Activated T-helper 1 cell treated with anti-CD3 and anti-CD28 coated beads, Interleukin-2, amount 50 U/mL, for 16 hours (primary cell): Measurements from ENCODE around the gene DYNLT2.
"Not testable (repeated sequence)": the region's sequence is repeated elsewhere in the genome, so short reads cannot be mapped to it uniquely, and the experiment has no call there.

ENCODE experiments used
- DNase-seq, 2 donors: peaks; one replicate each; pipeline ENCODE4 v3.0.0-alpha.2; 2020; ENCODE audit warnings: low read depth in 1 of 2, low spot score in 1 of 2

DYNLT2 gene

DNA sequence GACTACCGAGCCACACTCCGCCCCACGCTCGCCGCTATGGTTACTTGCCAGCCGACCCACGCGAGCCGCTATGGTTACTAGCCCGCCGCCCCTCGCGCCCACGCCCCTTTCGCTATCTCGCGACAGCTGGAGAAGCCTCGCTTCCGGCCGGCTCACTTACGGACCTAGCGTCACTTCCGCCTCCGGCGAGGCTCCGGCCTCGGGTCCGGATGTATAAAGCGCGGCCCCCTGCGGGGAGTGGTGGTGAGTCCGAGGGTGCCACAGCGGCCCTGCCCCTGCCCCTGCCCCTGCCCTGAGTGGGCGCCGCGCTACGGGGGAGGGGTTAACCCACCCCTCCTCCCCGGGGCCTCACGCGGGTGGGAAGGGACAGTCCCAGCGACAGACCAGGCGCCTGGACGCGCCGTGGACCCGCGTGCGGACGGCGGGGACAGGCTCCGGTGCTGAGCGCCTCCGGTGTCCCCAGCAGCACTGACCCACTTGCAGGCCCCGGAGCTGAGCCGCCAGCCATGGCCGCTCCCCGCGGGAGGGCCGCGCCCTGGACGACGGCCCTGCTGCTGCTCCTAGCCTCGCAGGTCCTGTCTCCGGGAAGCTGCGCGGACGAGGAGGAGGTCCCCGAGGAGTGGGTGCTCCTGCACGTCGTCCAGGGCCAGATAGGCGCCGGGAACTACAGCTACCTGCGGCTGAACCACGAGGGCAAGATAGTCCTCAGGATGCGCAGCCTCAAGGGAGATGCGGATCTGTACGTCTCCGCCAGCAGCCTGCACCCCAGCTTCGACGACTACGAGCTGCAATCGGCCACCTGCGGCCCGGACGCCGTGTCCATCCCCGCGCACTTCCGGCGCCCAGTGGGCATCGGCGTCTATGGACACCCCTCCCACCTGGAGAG lies 49.2 kb downstream of the DYNLT2 start, which contains the start of the genes C6orf120 and WDR27:
Gene C6orf120, plus strand, starts transcription at position 173 of the 886 bp plus-strand sequence. Its CDS starts 334 bp downstream, at position 507.
Gene WDR27, minus strand, starts transcription at position 76 of the 886 bp plus-strand sequence. CDS start 13,024 bp downstream, outside the sequence.
- DNase-seq, result peak; percentile 94 to 98

DNA sequence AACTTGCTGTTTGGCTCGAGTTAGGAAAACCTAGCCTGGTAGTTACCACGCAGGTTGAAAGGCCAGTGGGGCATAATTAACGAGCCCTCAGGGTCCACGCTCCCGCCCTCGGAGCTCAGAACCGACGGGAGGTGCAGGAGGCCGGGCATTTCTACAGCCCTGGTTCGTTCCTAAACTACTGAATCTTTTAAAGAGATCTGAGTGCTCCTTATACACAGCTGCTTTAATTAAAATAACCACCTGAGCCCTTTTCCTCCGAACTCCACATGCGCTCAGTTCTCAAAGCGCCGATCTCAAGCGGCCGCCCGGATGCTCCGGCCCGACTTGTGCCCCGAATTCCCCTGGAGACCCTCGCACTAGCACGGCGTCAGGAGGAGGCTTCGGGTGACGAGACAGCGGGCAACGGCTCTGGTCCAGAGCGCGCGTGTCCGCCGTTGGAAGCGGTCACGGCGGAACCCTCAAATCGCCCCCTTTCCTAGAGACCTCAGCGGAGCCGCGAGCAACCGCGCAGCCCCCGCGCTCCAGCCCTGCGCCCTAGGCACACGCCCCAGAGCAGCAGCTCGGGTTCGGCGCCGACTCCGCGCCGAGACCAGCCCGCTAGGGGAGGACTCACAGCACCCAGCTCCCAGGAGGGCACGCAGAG lies 49.9 kb downstream of the DYNLT2 start:
- no peak for DNase-seq

DNA sequence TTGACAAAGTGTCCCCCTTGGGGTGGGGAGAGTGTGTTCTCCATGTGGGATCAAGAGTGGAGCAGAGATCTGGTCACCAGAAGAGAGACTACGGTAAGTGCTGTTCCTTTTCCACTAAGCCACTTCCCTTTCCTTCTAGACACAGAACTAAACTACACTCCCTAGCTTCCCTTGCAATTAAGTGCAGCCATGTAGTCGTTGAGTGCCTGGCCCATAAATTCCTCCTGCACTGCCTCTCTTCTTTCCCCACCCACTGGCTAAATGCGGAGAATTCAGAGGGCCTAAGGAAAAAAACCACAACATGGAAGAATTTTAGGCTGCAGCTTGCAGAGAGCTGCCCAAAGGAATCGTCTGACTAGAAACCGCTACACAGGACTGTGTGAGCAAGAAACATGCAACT lies 51.1 kb downstream of the DYNLT2 start:
- DNase-seq, result no peak

DNA sequence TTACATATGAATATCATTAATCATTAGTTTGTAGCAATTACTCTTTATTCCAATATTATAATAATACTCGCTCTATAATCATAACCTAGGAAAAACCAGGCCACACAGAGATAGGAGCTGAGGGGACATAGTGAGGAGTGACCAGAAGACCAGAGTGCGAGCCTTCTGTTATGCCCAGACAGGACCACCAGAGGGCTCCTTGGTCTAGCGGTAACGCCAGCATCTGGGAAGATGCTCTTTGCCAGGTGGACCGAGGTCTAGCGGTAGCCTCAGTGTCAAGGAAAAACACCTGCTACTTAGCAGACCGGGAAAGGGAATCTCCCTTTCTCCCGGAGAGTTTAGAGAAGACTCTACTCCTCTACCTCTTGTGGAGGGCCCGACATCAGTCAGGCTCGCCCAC lies 54.3 kb downstream of the DYNLT2 start:
- DNase-seq, result not testable (repeated sequence)

DNA sequence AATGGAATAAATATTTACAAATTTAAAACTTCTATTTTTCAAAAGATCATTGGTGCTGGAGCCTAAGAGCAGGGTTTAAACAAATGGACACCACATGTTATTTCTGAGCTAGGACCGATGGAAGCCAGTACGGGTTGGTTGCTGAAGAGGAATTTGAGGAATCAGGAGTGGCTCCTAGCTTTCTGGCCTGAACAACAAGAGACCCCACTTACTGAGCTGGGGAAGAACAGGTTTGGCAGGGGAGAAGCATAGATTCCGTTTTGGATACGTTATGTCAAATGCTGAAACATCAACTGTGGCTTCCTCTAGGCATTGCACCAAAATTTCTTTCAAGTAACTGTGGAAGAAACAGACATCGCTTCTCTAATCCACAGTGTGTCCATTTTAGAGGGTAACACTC lies 56.2 kb downstream of the DYNLT2 start:
- no peak for DNase-seq

DNA sequence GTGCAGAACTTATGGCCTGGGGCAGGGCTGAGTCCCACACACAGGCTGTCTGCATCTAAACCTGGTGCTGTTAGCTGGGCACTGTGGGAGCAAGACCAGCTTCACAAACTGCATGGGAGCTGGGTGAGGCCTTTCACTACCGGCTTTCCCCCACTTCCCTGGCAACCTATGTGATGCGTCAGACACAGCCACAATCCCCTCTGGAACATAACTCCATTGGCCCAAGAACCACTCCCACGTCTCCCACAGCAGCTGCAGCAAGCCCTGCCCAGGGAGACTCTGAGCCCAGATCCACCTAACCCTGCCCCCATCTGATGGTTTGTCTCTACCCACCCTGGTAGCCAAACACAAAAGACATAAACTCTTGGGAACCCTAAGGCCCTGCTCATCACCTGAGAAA lies 58.9 kb downstream of the DYNLT2 start:
- no peak for DNase-seq

DNA sequence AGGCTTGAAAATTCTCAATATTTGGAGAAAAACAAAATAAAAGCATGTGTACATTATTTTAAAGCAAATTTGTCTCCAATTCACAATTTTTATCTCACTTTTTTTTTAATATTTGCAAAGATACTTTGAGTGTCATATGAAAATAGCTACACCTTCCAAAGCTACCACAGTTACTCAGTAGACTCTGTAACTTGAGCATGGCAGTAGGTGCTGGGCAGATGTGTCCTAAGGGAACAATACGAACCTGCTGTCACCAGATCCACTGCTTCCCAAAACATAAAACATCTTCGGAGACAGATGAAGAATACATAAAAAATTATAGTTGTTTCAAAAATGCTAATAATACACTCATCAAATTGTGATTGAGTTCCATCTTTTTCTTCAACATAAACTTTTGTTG lies 60.1 kb downstream of the DYNLT2 start:
- DNase-seq, result no peak
